Measurements from ENCODE around the gene PLCXD1. TPM values are rescaled to one million over a fixed set of nuclear protein-coding genes. Genes with fewer than 3 reads are reported as not detected.
A peak's percentile ranks its signal among the peaks of the same experiment; 100 is the strongest.

The PLCXD1 gene
- total and polyA plus RNA-seq, 2 experiments from 2014 or later: 48.7 to 112 TPM

GRCh38 chrX:350148-350533 lies 69.0 kb downstream of the PLCXD1 start:
- Histone ChIP-seq H3K4me2 (no peak overlapping the region), H3K27ac (ENCODE audit: low read depth) (0 out of 2 replicates have a peak overlapping the region, but pooled peaks have one; percentile 32), H3K4me1 (ENCODE audit: insufficient read depth) (no peaks in the 10 kb centered on the region), H3K36me3 (ENCODE audit: insufficient read depth) (no peaks in the 10 kb centered on the region), H3K79me2 (replicated peaks; ENCODE audit: insufficient read depth) (peaks cover 45% of the 10 kb centered on the region), H4K20me1 (replicated peaks; ENCODE audit: insufficient read depth) (0 out of 2 replicates have a peak, but pooled peaks cover 3% of the 10 kb centered on the region), H3K9me2 (ENCODE audit: insufficient read depth) (no peaks in the 10 kb centered on the region), H3K4me3 (no peak overlapping the region), H3K27me3 (ENCODE audit: insufficient read depth) (no peaks in the 10 kb centered on the region), H2AFZ (no peak overlapping the region), H3F3A (replicated peaks; ENCODE audit: low read depth) (no peaks in the 10 kb centered on the region)
- Mint-ChIP-seq H3K27ac (0 out of 2 replicates have a peak overlapping the region, but pooled peaks have one; percentile 40), H3K27me3 (ENCODE audit: insufficient read depth, low read depth, poor library complexity) (peaks cover 11% of the 10 kb centered on the region), H3K4me3 (no peak overlapping the region), H3K36me3 (ENCODE audit: low read depth) (peaks cover 33% of the 10 kb centered on the region), H3K4me1 (no peaks in the 10 kb centered on the region), H3K9me3 (no peaks in the 10 kb centered on the region; the same call in 1 of the 3 replicates)
- no peak for TF ChIP-seq ZNF114 (CRISPR knock-in tag; IDR thresholded peaks at IDR 0.05)
- TF ChIP-seq, protein P1, sequence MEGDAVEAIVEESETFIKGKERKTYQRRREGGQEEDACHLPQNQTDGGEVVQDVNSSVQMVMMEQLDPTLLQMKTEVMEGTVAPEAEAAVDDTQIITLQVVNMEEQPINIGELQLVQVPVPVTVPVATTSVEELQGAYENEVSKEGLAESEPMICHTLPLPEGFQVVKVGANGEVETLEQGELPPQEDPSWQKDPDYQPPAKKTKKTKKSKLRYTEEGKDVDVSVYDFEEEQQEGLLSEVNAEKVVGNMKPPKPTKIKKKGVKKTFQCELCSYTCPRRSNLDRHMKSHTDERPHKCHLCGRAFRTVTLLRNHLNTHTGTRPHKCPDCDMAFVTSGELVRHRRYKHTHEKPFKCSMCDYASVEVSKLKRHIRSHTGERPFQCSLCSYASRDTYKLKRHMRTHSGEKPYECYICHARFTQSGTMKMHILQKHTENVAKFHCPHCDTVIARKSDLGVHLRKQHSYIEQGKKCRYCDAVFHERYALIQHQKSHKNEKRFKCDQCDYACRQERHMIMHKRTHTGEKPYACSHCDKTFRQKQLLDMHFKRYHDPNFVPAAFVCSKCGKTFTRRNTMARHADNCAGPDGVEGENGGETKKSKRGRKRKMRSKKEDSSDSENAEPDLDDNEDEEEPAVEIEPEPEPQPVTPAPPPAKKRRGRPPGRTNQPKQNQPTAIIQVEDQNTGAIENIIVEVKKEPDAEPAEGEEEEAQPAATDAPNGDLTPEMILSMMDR (conservative IDR thresholded peaks at IDR 0.05; ENCODE audit: low read depth in 2 of 2): peak in 1 of 2 experiments; percentile 58; a peak in 2 of 4 replicates
- peak; percentile 61 for ATAC-seq
- peak; percentile 64 for DNase-seq (ENCODE audit: low spot score)

DNA sequence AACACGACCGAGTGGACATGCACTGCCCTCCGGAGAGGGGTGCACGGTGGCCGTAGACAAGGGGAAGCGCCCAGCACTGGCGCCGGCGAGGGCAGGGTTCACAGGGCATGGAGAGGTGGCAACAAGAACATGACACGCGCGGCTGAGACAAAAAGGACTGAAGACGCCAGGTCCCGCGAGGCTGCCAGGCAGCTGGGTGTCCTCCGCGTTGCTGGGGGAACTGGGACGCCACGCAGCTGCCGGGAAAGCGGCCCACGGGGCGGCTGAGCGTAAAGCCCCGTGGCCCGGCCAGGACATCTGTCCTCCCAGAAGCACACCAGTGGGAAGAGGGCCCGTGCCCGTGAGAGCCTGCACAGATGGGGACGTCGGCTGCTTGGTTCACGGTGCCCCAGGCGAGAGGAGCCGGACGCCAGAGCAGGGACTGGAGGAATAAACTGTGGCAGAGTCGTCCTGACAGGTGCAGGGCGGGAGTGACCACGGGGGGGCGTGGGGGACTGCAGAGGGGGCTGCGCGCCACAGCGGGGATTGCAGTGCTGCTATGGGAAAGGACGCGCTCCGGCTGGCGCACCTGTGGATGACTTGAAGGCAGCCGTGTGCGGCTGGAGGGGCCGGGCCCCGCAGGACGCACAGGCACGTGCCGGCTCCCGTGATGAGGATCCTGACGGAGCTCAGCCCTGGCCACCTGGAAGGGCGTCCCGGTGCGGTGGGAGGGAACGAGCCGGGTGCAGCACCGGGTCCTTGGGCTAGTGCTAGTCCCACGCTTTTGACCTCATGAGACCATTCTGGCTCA lies 69.5 kb downstream of the PLCXD1 start:
- no peaks in the 10 kb centered on the region for H3K4me1 Mint-ChIP-seq
- Histone ChIP-seq H3K79me2 (replicated peaks; ENCODE audit: insufficient read depth) (peaks cover 51% of the 10 kb centered on the region), H3K27me3 (ENCODE audit: insufficient read depth) (no peaks in the 10 kb centered on the region), H3K4me2 (no peak overlapping the region), H3K9me2 (ENCODE audit: insufficient read depth) (no peaks in the 10 kb centered on the region), H2AFZ (no peak overlapping the region), H3K4me3 (no peak overlapping the region), H3K4me1 (ENCODE audit: insufficient read depth) (no peaks in the 10 kb centered on the region), H3K36me3 (ENCODE audit: insufficient read depth) (no peaks in the 10 kb centered on the region), H3F3A (replicated peaks; ENCODE audit: low read depth) (no peaks in the 10 kb centered on the region), H3K27ac (ENCODE audit: low read depth) (no peak overlapping the region), H4K20me1 (replicated peaks; ENCODE audit: insufficient read depth) (0 out of 2 replicates have a peak, but pooled peaks cover 3% of the 10 kb centered on the region)
- ATAC-seq: peak; percentile 11; the same call in 2 of the 3 replicates
- no peaks in the 10 kb centered on the region; the same call in 1 of the 3 replicates for H3K9me3 Mint-ChIP-seq
- H3K4me3 Mint-ChIP-seq: no peak overlapping the region
- peaks cover 34% of the 10 kb centered on the region for H3K36me3 Mint-ChIP-seq (ENCODE audit: low read depth)
- no peak for DNase-seq (ENCODE audit: low spot score)
- H3K27me3 Mint-ChIP-seq (ENCODE audit: insufficient read depth, low read depth, poor library complexity): peaks cover 11% of the 10 kb centered on the region
- TF ChIP-seq, protein P1 (conservative IDR thresholded peaks at IDR 0.05; ENCODE audit: low read depth in 2 of 2): peak in 1 of 2 experiments; percentile 18; a peak in 1 of 4 replicates
- TF ChIP-seq JUNB (IDR thresholded peaks at IDR 0.05; ENCODE audit: unreplicated experiment) (no peak), CREB1 (CRISPR knock-in tag; IDR thresholded peaks at IDR 0.05; ENCODE audit: low read depth) (no peak)
- TF ChIP-seq, protein P2, sequence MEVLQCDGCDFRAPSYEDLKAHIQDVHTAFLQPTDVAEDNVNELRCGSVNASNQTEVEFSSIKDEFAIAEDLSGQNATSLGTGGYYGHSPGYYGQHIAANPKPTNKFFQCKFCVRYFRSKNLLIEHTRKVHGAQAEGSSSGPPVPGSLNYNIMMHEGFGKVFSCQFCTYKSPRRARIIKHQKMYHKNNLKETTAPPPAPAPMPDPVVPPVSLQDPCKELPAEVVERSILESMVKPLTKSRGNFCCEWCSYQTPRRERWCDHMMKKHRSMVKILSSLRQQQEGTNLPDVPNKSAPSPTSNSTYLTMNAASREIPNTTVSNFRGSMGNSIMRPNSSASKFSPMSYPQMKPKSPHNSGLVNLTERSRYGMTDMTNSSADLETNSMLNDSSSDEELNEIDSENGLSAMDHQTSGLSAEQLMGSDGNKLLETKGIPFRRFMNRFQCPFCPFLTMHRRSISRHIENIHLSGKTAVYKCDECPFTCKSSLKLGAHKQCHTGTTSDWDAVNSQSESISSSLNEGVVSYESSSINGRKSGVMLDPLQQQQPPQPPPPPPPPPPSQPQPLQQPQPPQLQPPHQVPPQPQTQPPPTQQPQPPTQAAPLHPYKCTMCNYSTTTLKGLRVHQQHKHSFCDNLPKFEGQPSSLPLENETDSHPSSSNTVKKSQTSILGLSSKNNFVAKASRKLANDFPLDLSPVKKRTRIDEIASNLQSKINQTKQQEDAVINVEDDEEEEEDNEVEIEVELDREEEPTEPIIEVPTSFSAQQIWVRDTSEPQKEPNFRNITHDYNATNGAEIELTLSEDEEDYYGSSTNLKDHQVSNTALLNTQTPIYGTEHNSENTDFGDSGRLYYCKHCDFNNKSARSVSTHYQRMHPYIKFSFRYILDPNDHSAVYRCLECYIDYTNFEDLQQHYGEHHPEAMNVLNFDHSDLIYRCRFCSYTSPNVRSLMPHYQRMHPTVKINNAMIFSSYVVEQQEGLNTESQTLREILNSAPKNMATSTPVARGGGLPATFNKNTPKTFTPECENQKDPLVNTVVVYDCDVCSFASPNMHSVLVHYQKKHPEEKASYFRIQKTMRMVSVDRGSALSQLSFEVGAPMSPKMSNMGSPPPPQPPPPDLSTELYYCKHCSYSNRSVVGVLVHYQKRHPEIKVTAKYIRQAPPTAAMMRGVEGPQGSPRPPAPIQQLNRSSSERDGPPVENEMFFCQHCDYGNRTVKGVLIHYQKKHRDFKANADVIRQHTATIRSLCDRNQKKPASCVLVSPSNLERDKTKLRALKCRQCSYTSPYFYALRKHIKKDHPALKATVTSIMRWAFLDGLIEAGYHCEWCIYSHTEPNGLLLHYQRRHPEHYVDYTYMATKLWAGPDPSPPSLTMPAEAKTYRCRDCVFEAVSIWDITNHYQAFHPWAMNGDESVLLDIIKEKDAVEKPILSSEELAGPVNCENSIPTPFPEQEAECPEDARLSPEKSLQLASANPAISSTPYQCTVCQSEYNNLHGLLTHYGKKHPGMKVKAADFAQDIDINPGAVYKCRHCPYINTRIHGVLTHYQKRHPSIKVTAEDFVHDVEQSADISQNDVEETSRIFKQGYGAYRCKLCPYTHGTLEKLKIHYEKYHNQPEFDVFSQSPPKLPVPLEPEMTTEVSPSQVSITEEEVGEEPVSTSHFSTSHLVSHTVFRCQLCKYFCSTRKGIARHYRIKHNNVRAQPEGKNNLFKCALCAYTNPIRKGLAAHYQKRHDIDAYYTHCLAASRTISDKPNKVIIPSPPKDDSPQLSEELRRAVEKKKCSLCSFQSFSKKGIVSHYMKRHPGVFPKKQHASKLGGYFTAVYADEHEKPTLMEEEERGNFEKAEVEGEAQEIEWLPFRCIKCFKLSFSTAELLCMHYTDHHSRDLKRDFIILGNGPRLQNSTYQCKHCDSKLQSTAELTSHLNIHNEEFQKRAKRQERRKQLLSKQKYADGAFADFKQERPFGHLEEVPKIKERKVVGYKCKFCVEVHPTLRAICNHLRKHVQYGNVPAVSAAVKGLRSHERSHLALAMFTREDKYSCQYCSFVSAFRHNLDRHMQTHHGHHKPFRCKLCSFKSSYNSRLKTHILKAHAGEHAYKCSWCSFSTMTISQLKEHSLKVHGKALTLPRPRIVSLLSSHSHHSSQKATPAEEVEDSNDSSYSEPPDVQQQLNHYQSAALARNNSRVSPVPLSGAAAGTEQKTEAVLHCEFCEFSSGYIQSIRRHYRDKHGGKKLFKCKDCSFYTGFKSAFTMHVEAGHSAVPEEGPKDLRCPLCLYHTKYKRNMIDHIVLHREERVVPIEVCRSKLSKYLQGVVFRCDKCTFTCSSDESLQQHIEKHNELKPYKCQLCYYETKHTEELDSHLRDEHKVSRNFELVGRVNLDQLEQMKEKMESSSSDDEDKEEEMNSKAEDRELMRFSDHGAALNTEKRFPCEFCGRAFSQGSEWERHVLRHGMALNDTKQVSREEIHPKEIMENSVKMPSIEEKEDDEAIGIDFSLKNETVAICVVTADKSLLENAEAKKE (CRISPR knock-in tag; IDR thresholded peaks at IDR 0.05): no peak
- H3K27ac Mint-ChIP-seq: 0 out of 2 replicates have a peak overlapping the region, but pooled peaks have one; percentile 40
